CD14-positive monocyte (primary cell): Measurements from ENCODE around the gene S1PR2. TPM values are rescaled to one million over a fixed set of nuclear protein-coding genes. Genes with fewer than 3 reads are reported as not detected.
A peak's percentile ranks its signal among the peaks of the same experiment; 100 is the strongest.

Source experiments
- DNase-seq, 3 donors: peaks; one replicate each; pipeline ENCODE4 v3.0.0-alpha.2; 2011 to 2022
- H2AFZ ChIP-seq: 2 replicates; pipeline ENCODE4 v1.6.0; 2012; ENCODE audit warnings: mild to moderate bottlenecking, low read depth, low read length, inconsistent platforms; ENCODE audit not compliant: insufficient read depth, poor library complexity, severe bottlenecking
- H3K27ac ChIP-seq, 2 donors: 1 replicate in 1 of 2; 2 replicates in 1 of 2; pipeline ENCODE4 v1.5.1; 2012 to 2013; ENCODE audit warnings: low read length in 2 of 2, control low read depth in 1 of 2, inconsistent platforms in 1 of 2, low read depth in 1 of 2, mild to moderate bottlenecking in 1 of 2
- H3K27me3 ChIP-seq, 2 donors: one replicate each; pipeline versions ENCODE4 v1.6.0 to v1.6.1; 2011 to 2013; ENCODE audit warnings: low read length in 2 of 2; ENCODE audit not compliant: control insufficient read depth in 2 of 2, insufficient read depth in 2 of 2
- H3K36me3 ChIP-seq, 2 donors: replicated peaks in 1 of 2; 1 replicate in 1 of 2; 2 replicates in 1 of 2; pipeline versions ENCODE4 v1.5.1 to v1.6.1; 2012 to 2013; ENCODE audit warnings: low read length in 2 of 2, control low read depth in 1 of 2, inconsistent platforms in 1 of 2, mild to moderate bottlenecking in 1 of 2; ENCODE audit not compliant: insufficient read depth in 2 of 2, control insufficient read depth in 1 of 2
- H3K4me1 ChIP-seq, 2 donors: 1 replicate in 1 of 2; 2 replicates in 1 of 2; pipeline versions ENCODE4 v1.5.1 to v1.6.1; 2012 to 2013; ENCODE audit warnings: low read length in 2 of 2, control low read depth in 1 of 2, inconsistent platforms in 1 of 2, mild to moderate bottlenecking in 1 of 2, moderate library complexity in 1 of 2; ENCODE audit not compliant: insufficient read depth in 2 of 2, control insufficient read depth in 1 of 2
- H3K4me2 ChIP-seq: replicated peaks from 2 replicates; pipeline ENCODE3; 2012; ENCODE audit warnings: low read length, moderate library complexity, mild to moderate bottlenecking; ENCODE audit not compliant: poor library complexity, severe bottlenecking; ENCODE audit errors: extremely low read depth
- H3K4me3 ChIP-seq, 3 experiments: fragments of 200-600 bp in 1 of 3; sonication (generic) in 1 of 3; replicated peaks in 1 of 3; 1 replicate in 2 of 3; 2 replicates in 1 of 3; pipeline ENCODE4 v1.5.1; 2011 to 2013; ENCODE audit warnings: low read length in 3 of 3, mild to moderate bottlenecking in 3 of 3, control low read depth in 2 of 3, low read depth in 2 of 3, inconsistent platforms in 1 of 3, moderate library complexity in 1 of 3
- H3K79me2 ChIP-seq: 2 replicates; pipeline ENCODE4 v1.6.0; 2012; ENCODE audit warnings: mild to moderate bottlenecking, control low read depth, inconsistent platforms, low read length, moderate library complexity; ENCODE audit not compliant: insufficient read depth
- H3K9ac ChIP-seq: 2 replicates; pipeline ENCODE4 v1.6.0; 2017; ENCODE audit warnings: low read length, mild to moderate bottlenecking; ENCODE audit not compliant: insufficient read depth, poor library complexity, severe bottlenecking
- H3K9me3 ChIP-seq, 2 donors: replicated peaks in 1 of 2; 1 replicate in 1 of 2; 2 replicates in 1 of 2; pipeline versions ENCODE4 v1.5.1 to v1.6.1; 2012 to 2013; ENCODE audit warnings: low read length in 2 of 2, control low read depth in 1 of 2; ENCODE audit not compliant: control insufficient read depth in 1 of 2, insufficient read depth in 1 of 2
- H4K20me1 ChIP-seq: 2 replicates; pipeline ENCODE4 v1.6.0; 2012; ENCODE audit warnings: mild to moderate bottlenecking, low read length, control low read depth, moderate library complexity; ENCODE audit not compliant: insufficient read depth
- H3K27ac Mint-ChIP-seq, 7 donors: one replicate each; pipeline ENCODE4 v1.8.0; 2020; ENCODE audit warnings: mild to moderate bottlenecking in 7 of 7, mixed read lengths in 7 of 7, moderate library complexity in 6 of 7, inconsistent platforms in 2 of 7
- H3K27me3 Mint-ChIP-seq, 3 donors: one replicate each; pipeline ENCODE4 v1.8.0; 2021 to 2022; ENCODE audit warnings: low read depth in 3 of 3, mild to moderate bottlenecking in 3 of 3, mixed read lengths in 3 of 3, moderate library complexity in 3 of 3, inconsistent platforms in 1 of 3
- H3K36me3 Mint-ChIP-seq, 2 donors: one replicate each; pipeline ENCODE4 v1.8.0; 2020; ENCODE audit warnings: mixed read lengths in 2 of 2, inconsistent platforms in 1 of 2, mild to moderate bottlenecking in 1 of 2
- H3K4me1 Mint-ChIP-seq: one replicate; pipeline ENCODE4 v1.8.0; 2020; ENCODE audit warnings: mild to moderate bottlenecking, mixed read lengths
- H3K4me3 Mint-ChIP-seq, 2 donors: one replicate each; pipeline ENCODE4 v1.8.0; 2020; ENCODE audit warnings: mild to moderate bottlenecking in 2 of 2, mixed read lengths in 2 of 2, moderate library complexity in 1 of 2
- H3K9me3 Mint-ChIP-seq, 7 donors: one replicate each; pipeline ENCODE4 v1.8.0; 2020 to 2022; ENCODE audit warnings: mixed read lengths in 7 of 7, mild to moderate bottlenecking in 6 of 7, moderate library complexity in 6 of 7, inconsistent platforms in 2 of 7
- CTCF ChIP-seq: fragments of 200-600 bp; IDR thresholded peaks from one replicate; pipeline ENCODE4 v1.8.0; 2022; ENCODE audit warnings: antibody characterized with exemption, mild to moderate bottlenecking
- WGBS: methylation state at CpG from one replicate; pipeline ENCODE4 v1.1.5; 2013; ENCODE audit warnings: missing lambda C conversion rate; ENCODE audit not compliant: insufficient coverage; 5-methylcytosine and 5-hydroxymethylcytosine counted together
- intact Hi-C, 2 donors: fragments of 100-400 bp; cut with micrococcal nuclease; formaldehyde crosslinking; loops; one replicate each; pipeline versions ENCODE4 v1.15.0 to v1.15.1; 2023
- polyA plus RNA-seq, 3 donors: library from polyadenylated mRNA; depleted of rRNA in 1 of 3; unstranded in 2 of 3; stranded (reverse) in 1 of 3; fragments of 300-500 nt in 2 of 3; fragments of >200 nt in 1 of 3; fragmentation: Illumina TruSeq in 2 of 3; gene quantifications; 1 replicate in 2 of 3; 2 replicates in 1 of 3; pipeline ENCODE4 v1.2.3, GENCODE V29; 2012 to 2021

Gene S1PR2
- polyA plus RNA-seq, 3 donors = 0.40 to 2.0 (median 0.55) TPM

- DNase-seq = no peak
Observed at GRCh38 chr19:10279737-10280442, 48.8 kb upstream of the S1PR2 start.

GRCh38 chr19:10278935-10279334, 47.8 kb upstream of the S1PR2 start:
- H3K9ac ChIP-seq = no peak overlapping the region
- intact Hi-C loops = no loop called here
- Mint-ChIP-seq H3K4me3 (no peak overlapping the region), H3K36me3 (peaks cover 73 to 100% of the 10 kb centered on the region in 2 donors), H3K9me3 (peaks cover 0 to 2% (median 0%) of the 10 kb centered on the region in 7 donors), H3K4me1 (peaks cover 24% of the 10 kb centered on the region), H3K27me3 (peaks cover 0 to 2% (median 1%) of the 10 kb centered on the region in 3 donors), H3K27ac (no peak overlapping the region)
- no peak for DNase-seq
- H3K27ac ChIP-seq = no peak overlapping the region
- H2AFZ ChIP-seq = no peak overlapping the region
- WGBS = 100% methylated on average over 1 of the region's 1 CpG
- TF ChIP-seq CTCF = no peak
- H4K20me1 ChIP-seq = peaks cover 99% of the 10 kb centered on the region
- peaks cover 10% of the 10 kb centered on the region for H3K79me2 ChIP-seq
- H3K36me3 ChIP-seq = peaks cover 69 to 95% of the 10 kb centered on the region in 2 donors
- H3K4me2 ChIP-seq = no peak overlapping the region
- H3K4me1 ChIP-seq = peaks cover 0 to 22% of the 10 kb centered on the region in 2 donors
- H3K4me3 ChIP-seq = no peak overlapping the region
- H3K9me3 ChIP-seq = no peaks in the 10 kb centered on the region
- H3K27me3 ChIP-seq = no peaks in the 10 kb centered on the region

More at GRCh38 chr19:10279737-10280442, 48.8 kb upstream of the S1PR2 start:
- no peak overlapping the region for H2AFZ ChIP-seq
- peaks cover 0 to 15% of the 10 kb centered on the region in 2 donors for H3K4me1 ChIP-seq
- peaks cover 99% of the 10 kb centered on the region for H4K20me1 ChIP-seq
- no peak overlapping the region for H3K27ac ChIP-seq
- intact Hi-C loops = no loop called here
- H3K4me1 Mint-ChIP-seq = peaks cover 17% of the 10 kb centered on the region
- peak overlapping the region in 4 of 7 donors; percentile 23 to 74 (median 36) for H3K27ac Mint-ChIP-seq
- no peak for TF ChIP-seq CTCF
- H3K27me3 Mint-ChIP-seq = peaks cover 0 to 2% (median 1%) of the 10 kb centered on the region in 3 donors
- peak overlapping the region in 1 of 2 donors; percentile 38 for H3K4me3 Mint-ChIP-seq
- peaks cover 0 to 2% (median 0%) of the 10 kb centered on the region in 7 donors for H3K9me3 Mint-ChIP-seq
- H3K4me2 ChIP-seq = no peak overlapping the region
- H3K9me3 ChIP-seq = no peaks in the 10 kb centered on the region
- no peak overlapping the region for H3K9ac ChIP-seq
- H3K27me3 ChIP-seq = no peaks in the 10 kb centered on the region
- H3K79me2 ChIP-seq = peaks cover 8% of the 10 kb centered on the region
- H3K4me3 ChIP-seq = no peak overlapping the region
- WGBS = 38% methylated on average over 4 of the region's 5 CpGs
- peaks cover 75 to 100% of the 10 kb centered on the region in 2 donors for H3K36me3 Mint-ChIP-seq
- H3K36me3 ChIP-seq = peaks cover 70 to 95% of the 10 kb centered on the region in 2 donors
